Neuronal stem cell (in vitro differentiated cells): ENCODE measurements around the gene SLC49A3.
A peak's percentile ranks its signal among the peaks of the same experiment; 100 is the strongest.

Experiments used
- DNase-seq: peaks from one replicate; pipeline ENCODE4 v3.0.0-alpha.2; 2013; ENCODE audit warnings: low spot score
- H2AFZ ChIP-seq: one replicate; pipeline ENCODE4 v1.6.1; 2013; ENCODE audit warnings: mild to moderate bottlenecking, low read length, inconsistent platforms
- H2AK5ac ChIP-seq: 2 replicates; pipeline ENCODE4 v1.6.1; 2013; ENCODE audit warnings: low read depth, mild to moderate bottlenecking, inconsistent platforms, low read length, moderate library complexity, mixed read lengths
- H2BK120ac ChIP-seq: 2 replicates; pipeline ENCODE4 v1.6.1; 2013; ENCODE audit warnings: low read depth, mild to moderate bottlenecking, inconsistent platforms, low read length, moderate library complexity, mixed read lengths
- H2BK12ac ChIP-seq: one replicate; pipeline ENCODE4 v1.6.1; 2013; ENCODE audit warnings: low read length, inconsistent platforms
- H2BK15ac ChIP-seq: 2 replicates; pipeline ENCODE4 v1.6.1; 2013; ENCODE audit warnings: mild to moderate bottlenecking, low read length, inconsistent platforms, mixed read lengths
- H2BK5ac ChIP-seq: one replicate; pipeline ENCODE4 v1.6.1; 2013; ENCODE audit warnings: inconsistent platforms, mild to moderate bottlenecking, low read length, moderate library complexity
- H3K14ac ChIP-seq: one replicate; pipeline ENCODE4 v1.6.1; 2013; ENCODE audit warnings: low read length, inconsistent platforms
- H3K18ac ChIP-seq: 2 replicates; pipeline ENCODE4 v1.6.1; 2013; ENCODE audit warnings: low read length, inconsistent platforms
- H3K23ac ChIP-seq: 2 replicates; pipeline ENCODE4 v1.6.1; 2013; ENCODE audit warnings: low read depth, mild to moderate bottlenecking, mixed read lengths, low read length, inconsistent platforms; ENCODE audit not compliant: poor library complexity
- H3K27ac ChIP-seq: replicated peaks from 3 replicates; pipeline ENCODE4 v1.5.1; 2013; ENCODE audit warnings: low read length, inconsistent platforms
- H3K27me3 ChIP-seq, 3 experiments: 2 replicates each; pipeline ENCODE4 v1.6.1; 2013; ENCODE audit warnings: low read length in 3 of 3, mild to moderate bottlenecking in 2 of 3, inconsistent platforms in 1 of 3, low read depth in 1 of 3, mixed read lengths in 1 of 3, moderate library complexity in 1 of 3; ENCODE audit not compliant: control insufficient read depth in 3 of 3, insufficient read depth in 3 of 3
- H3K36me3 ChIP-seq, 2 donors: replicated peaks in 1 of 2; 2 replicates each; pipeline ENCODE4 v1.6.1; 2013; ENCODE audit warnings: low read length in 2 of 2; ENCODE audit not compliant: control insufficient read depth in 2 of 2, insufficient read depth in 2 of 2
- H3K4ac ChIP-seq: 2 replicates; pipeline ENCODE4 v1.6.1; 2013; ENCODE audit warnings: inconsistent platforms, mild to moderate bottlenecking, low read length, moderate library complexity
- H3K4me1 ChIP-seq, 2 donors: 1 replicate in 1 of 2; 2 replicates in 1 of 2; pipeline ENCODE4 v1.6.1; 2013; ENCODE audit warnings: low read length in 2 of 2, low read depth in 1 of 2; ENCODE audit not compliant: control insufficient read depth in 2 of 2, insufficient read depth in 1 of 2
- H3K4me2 ChIP-seq: one replicate; pipeline ENCODE4 v1.6.1; 2013; ENCODE audit warnings: mild to moderate bottlenecking, low read length, inconsistent platforms; ENCODE audit not compliant: insufficient read depth, poor library complexity, severe bottlenecking
- H3K4me3 ChIP-seq, 2 donors: 2 replicates each; pipeline ENCODE4 v1.5.1; 2013; ENCODE audit warnings: low read length in 2 of 2, mild to moderate bottlenecking in 2 of 2, inconsistent platforms in 1 of 2, moderate library complexity in 1 of 2
- H3K79me1 ChIP-seq: one replicate; pipeline ENCODE4 v1.6.1; 2013; ENCODE audit warnings: low read depth, mild to moderate bottlenecking, inconsistent platforms, low read length, moderate library complexity
- H3K9ac ChIP-seq: one replicate; pipeline ENCODE4 v1.6.1; 2013; ENCODE audit warnings: mild to moderate bottlenecking, low read depth, low read length, inconsistent platforms; ENCODE audit not compliant: poor library complexity
- H3K9me3 ChIP-seq, 2 donors: replicated peaks in 1 of 2; 2 replicates each; pipeline versions ENCODE3 to v1.6.1; 2013; ENCODE audit warnings: low read length in 2 of 2, mild to moderate bottlenecking in 2 of 2, inconsistent platforms in 1 of 2, low read depth in 1 of 2, mixed read lengths in 1 of 2, moderate library complexity in 1 of 2; ENCODE audit not compliant: control insufficient read depth in 2 of 2, insufficient read depth in 1 of 2
- H4K8ac ChIP-seq: one replicate; pipeline ENCODE4 v1.6.1; 2013; ENCODE audit warnings: low read depth, mild to moderate bottlenecking, inconsistent platforms, low read length, moderate library complexity
- H4K91ac ChIP-seq: one replicate; pipeline ENCODE4 v1.6.1; 2013; ENCODE audit warnings: low read length, low read depth, mild to moderate bottlenecking, inconsistent platforms; ENCODE audit not compliant: poor library complexity
- WGBS, 2 donors: extraction: QIAGEN DNeasy Blood & Tissue Kit; methylation state at CpG; one replicate each; pipeline ENCODE4 v1.1.7; 2013; ENCODE audit warnings: missing lambda C conversion rate in 2 of 2, mixed read lengths in 1 of 2; ENCODE audit not compliant: insufficient read length in 2 of 2, insufficient replicate concordance in 1 of 2; ENCODE audit errors: extremely low coverage in 2 of 2; 5-methylcytosine and 5-hydroxymethylcytosine counted together

SLC49A3 gene

GRCh38 chr4:712093-712492 lies 23.1 kb upstream of the SLC49A3 start:
- Histone ChIP-seq H3K4me1 (peaks cover 2 to 4% of the 10 kb centered on the region in 2 donors), H3K36me3 (peaks cover 16 to 56% of the 10 kb centered on the region in 2 donors), H3K4me3 (no peak overlapping the region), H2AK5ac (no peak overlapping the region), H3K27me3 (no peaks in the 10 kb centered on the region), H3K23ac (no peak overlapping the region), H3K9ac (no peak overlapping the region), H3K27ac (no peak overlapping the region), H3K18ac (no peak overlapping the region), H3K4me2 (no peak overlapping the region), H2BK12ac (no peak overlapping the region), H3K79me1 (peaks cover 36% of the 10 kb centered on the region), H4K8ac (no peak overlapping the region), H2BK15ac (no peak overlapping the region), H3K9me3 (peaks cover 6 to 31% of the 10 kb centered on the region in 2 donors), H2BK120ac (no peak overlapping the region), H3K4ac (no peak overlapping the region), H2AFZ (no peak overlapping the region), H3K14ac (no peak overlapping the region), H2BK5ac (no peak overlapping the region), H4K91ac (no peak overlapping the region)
- no CpG with 5 or more reads among the region's 3 CpGs for WGBS, 2 donors
- DNase-seq = no peak

- Histone ChIP-seq H3K23ac (no peak overlapping the region), H3K4ac (no peak overlapping the region), H3K27ac (no peak overlapping the region), H3K9me3 (peaks cover 6 to 31% of the 10 kb centered on the region in 2 donors), H3K18ac (no peak overlapping the region), H4K8ac (no peak overlapping the region), H2AFZ (no peak overlapping the region), H2BK120ac (no peak overlapping the region), H2BK12ac (no peak overlapping the region), H2BK5ac (no peak overlapping the region), H3K36me3 (peaks cover 16 to 56% of the 10 kb centered on the region in 2 donors), H4K91ac (no peak overlapping the region), H3K79me1 (peaks cover 35% of the 10 kb centered on the region), H3K4me3 (no peak overlapping the region), H3K4me2 (no peak overlapping the region), H3K9ac (no peak overlapping the region), H2AK5ac (no peak overlapping the region), H3K27me3 (no peaks in the 10 kb centered on the region), H3K4me1 (peaks cover 6% of the 10 kb centered on the region in 2 donors), H3K14ac (no peak overlapping the region), H2BK15ac (no peak overlapping the region)
- no CpG with 5 or more reads among the region's 13 CpGs for WGBS, 2 donors
- no peak for DNase-seq
Observed at GRCh38 chr4:710916-711315, 22.0 kb upstream of the SLC49A3 start.

GRCh38 chr4:710116-710515 lies 21.2 kb upstream of the SLC49A3 start:
- no peak overlapping the region for H3K4ac ChIP-seq
- no peak overlapping the region for H2BK120ac ChIP-seq
- no peak overlapping the region for H3K18ac ChIP-seq
- peaks cover 6 to 9% of the 10 kb centered on the region in 2 donors for H3K4me1 ChIP-seq
- H3K27ac ChIP-seq = no peak overlapping the region
- DNase-seq = no peak
- H3K9me3 ChIP-seq = peaks cover 6 to 31% of the 10 kb centered on the region in 2 donors
- H3K23ac ChIP-seq = peak overlapping the region; percentile 92
- H2AK5ac ChIP-seq = no peak overlapping the region
- no peak overlapping the region for H2BK5ac ChIP-seq
- H2BK12ac ChIP-seq = no peak overlapping the region
- no CpG with 5 or more reads among the region's 9 CpGs for WGBS, 2 donors
- peaks cover 0 to 2% (median 0%) of the 10 kb centered on the region in 3 experiments for H3K27me3 ChIP-seq
- H3K4me2 ChIP-seq = no peak overlapping the region
- no peak overlapping the region for H4K8ac ChIP-seq
- H3K79me1 ChIP-seq = peaks cover 33% of the 10 kb centered on the region
- peak overlapping the region in 1 of 2 donors; percentile 4 for H3K4me3 ChIP-seq
- H2BK15ac ChIP-seq = no peak overlapping the region
- H3K14ac ChIP-seq = no peak overlapping the region
- H3K36me3 ChIP-seq = peaks cover 16 to 54% of the 10 kb centered on the region in 2 donors
- H3K9ac ChIP-seq = no peak overlapping the region
- H2AFZ ChIP-seq = no peak overlapping the region
- no peak overlapping the region for H4K91ac ChIP-seq

GRCh38 chr4:709348-709747 lies 20.4 kb upstream of the SLC49A3 start:
- H4K91ac ChIP-seq = no peak overlapping the region
- H3K14ac ChIP-seq = no peak overlapping the region
- peaks cover 6 to 31% of the 10 kb centered on the region in 2 donors for H3K9me3 ChIP-seq
- no peak overlapping the region for H3K23ac ChIP-seq
- peaks cover 15 to 50% of the 10 kb centered on the region in 2 donors for H3K36me3 ChIP-seq
- WGBS, 2 donors = no CpG with 5 or more reads among the region's 6 CpGs
- no peak overlapping the region for H3K9ac ChIP-seq
- no peak overlapping the region for H2BK15ac ChIP-seq
- H4K8ac ChIP-seq = no peak overlapping the region
- H3K4me2 ChIP-seq = no peak overlapping the region
- no peak overlapping the region for H2BK120ac ChIP-seq
- H3K4me1 ChIP-seq = peaks cover 6 to 9% of the 10 kb centered on the region in 2 donors
- no peak overlapping the region for H2BK12ac ChIP-seq
- H3K27me3 ChIP-seq = peaks cover 0 to 2% (median 0%) of the 10 kb centered on the region in 3 experiments
- no peak for DNase-seq
- no peak overlapping the region for H2AK5ac ChIP-seq
- no peak overlapping the region for H3K4ac ChIP-seq
- no peak overlapping the region for H3K27ac ChIP-seq
- H3K79me1 ChIP-seq = peaks cover 28% of the 10 kb centered on the region
- H2BK5ac ChIP-seq = no peak overlapping the region
- H2AFZ ChIP-seq = no peak overlapping the region
- no peak overlapping the region for H3K18ac ChIP-seq
- H3K4me3 ChIP-seq = no peak overlapping the region
